BJ (cell line): ENCODE measurements around the gene FGF14. TPM values are rescaled to one million over a fixed set of nuclear protein-coding genes. Genes with fewer than 3 reads are reported as not detected.

Source experiments
- CTCF ChIA-PET: fragments of 350-600 bp; formaldehyde crosslinking; extraction: SDS; loops from one replicate; lab custom pipeline; 2021; ENCODE audit warnings: antibody characterized with exemption, inconsistent platforms; lab: Yijun Ruan, JAX
- POLR2A ChIA-PET: fragments of 300-600 bp; sonication (Branson Sonifier 250); formaldehyde crosslinking; extraction: SDS; loops from one replicate; lab custom pipeline; 2021; ENCODE audit warnings: antibody characterized with exemption; lab: Charles Lee
- DNase-seq: peaks from one replicate; pipeline ENCODE4 v3.0.0-alpha.2; 2011; ENCODE audit warnings: low read depth
- H3K27me3 ChIP-seq: 2 replicates; pipeline ENCODE4 v1.6.0; 2011; ENCODE audit warnings: low read length; ENCODE audit not compliant: control insufficient read depth, insufficient read depth
- H3K36me3 ChIP-seq: 2 replicates; pipeline ENCODE4 v1.5.1; 2011; ENCODE audit warnings: low read length; ENCODE audit not compliant: control insufficient read depth, insufficient read depth
- H3K4me3 ChIP-seq: 2 replicates; pipeline ENCODE4 v1.5.1; 2011; ENCODE audit warnings: low read depth, mild to moderate bottlenecking, control low read depth, low read length
- polyA plus RNA-seq: library from polyadenylated mRNA; depleted of rRNA; stranded (reverse); fragments of >200 nt; gene quantifications from 2 replicates; pipeline ENCODE4 v1.2.3, GENCODE V29; 2011
- TF ChIP-seq, protein P1 (sequence below): IDR thresholded peaks from 2 replicates; pipeline ENCODE4 v1.5.1; 2011; ENCODE audit warnings: low read depth, mild to moderate bottlenecking, control low read depth, inconsistent platforms, low read length, moderate library complexity; ENCODE audit not compliant: insufficient read depth

Gene FGF14
- polyA plus RNA-seq, 1 experiment = 0.01 TPM

- CTCF ChIA-PET = interaction anchor here (1.6 to 2.2 kb wide), 2 partner anchors 9 to 22 kb away, joined by 5 to 6 read pairs; no protein-coding TSS in a partner anchor
- TF ChIP-seq, protein P1, sequence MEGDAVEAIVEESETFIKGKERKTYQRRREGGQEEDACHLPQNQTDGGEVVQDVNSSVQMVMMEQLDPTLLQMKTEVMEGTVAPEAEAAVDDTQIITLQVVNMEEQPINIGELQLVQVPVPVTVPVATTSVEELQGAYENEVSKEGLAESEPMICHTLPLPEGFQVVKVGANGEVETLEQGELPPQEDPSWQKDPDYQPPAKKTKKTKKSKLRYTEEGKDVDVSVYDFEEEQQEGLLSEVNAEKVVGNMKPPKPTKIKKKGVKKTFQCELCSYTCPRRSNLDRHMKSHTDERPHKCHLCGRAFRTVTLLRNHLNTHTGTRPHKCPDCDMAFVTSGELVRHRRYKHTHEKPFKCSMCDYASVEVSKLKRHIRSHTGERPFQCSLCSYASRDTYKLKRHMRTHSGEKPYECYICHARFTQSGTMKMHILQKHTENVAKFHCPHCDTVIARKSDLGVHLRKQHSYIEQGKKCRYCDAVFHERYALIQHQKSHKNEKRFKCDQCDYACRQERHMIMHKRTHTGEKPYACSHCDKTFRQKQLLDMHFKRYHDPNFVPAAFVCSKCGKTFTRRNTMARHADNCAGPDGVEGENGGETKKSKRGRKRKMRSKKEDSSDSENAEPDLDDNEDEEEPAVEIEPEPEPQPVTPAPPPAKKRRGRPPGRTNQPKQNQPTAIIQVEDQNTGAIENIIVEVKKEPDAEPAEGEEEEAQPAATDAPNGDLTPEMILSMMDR = no peak
- H3K36me3 ChIP-seq = no peaks in the 10 kb centered on the region
- no peak for DNase-seq
- H3K27me3 ChIP-seq = no peaks in the 10 kb centered on the region; the same call in 1 of the 2 replicates
- POLR2A ChIA-PET = no interaction called here
- H3K4me3 ChIP-seq = no peak overlapping the region
These were observed 181.1 kb downstream of the FGF14 start for GRCh38 chr13:102220681-102221228.

DNA sequence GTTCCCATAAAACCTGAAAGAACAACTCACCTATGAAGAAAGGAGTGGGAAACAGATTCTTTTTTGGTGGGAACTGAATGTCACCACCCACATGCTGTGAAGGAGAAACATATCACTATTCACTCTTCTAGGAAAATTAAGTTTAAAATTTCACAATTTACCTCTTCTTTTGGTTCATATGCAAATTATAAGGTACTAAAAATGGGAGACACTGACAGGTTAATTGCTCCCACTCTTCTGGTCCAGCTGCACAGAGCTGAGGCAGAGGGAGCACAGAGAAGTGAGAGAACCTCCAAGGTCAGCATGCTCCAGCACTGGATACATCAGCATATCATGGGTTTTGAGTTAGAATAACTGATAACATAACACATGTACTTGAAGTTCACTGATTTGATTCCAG lies 186.9 kb downstream of the FGF14 start:
- CTCF ChIA-PET = no interaction called here
- TF ChIP-seq, protein P1 = no peak
- H3K27me3 ChIP-seq = no peaks in the 10 kb centered on the region
- no peak overlapping the region for H3K4me3 ChIP-seq
- POLR2A ChIA-PET = no interaction called here
- H3K36me3 ChIP-seq = no peaks in the 10 kb centered on the region
- DNase-seq = no peak

DNA sequence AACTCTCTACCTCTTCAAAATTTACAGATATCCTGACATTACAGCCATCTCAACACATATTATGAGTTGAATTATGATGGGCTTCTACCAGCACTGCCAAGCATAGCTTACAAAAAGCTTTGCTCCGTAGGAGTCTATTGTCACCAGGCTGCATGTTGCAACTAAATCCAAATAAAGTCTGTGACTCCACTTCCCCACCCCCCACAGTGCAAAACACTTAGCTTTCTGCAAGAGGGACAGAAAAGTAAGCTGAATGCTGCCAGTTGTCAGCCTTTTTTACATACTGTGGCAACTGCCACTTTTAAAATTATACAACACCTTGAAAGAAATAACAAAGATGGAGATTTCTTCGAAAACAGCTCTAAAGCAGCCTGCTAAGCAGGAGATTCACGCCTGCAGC lies 189.1 kb downstream of the FGF14 start:
- TF ChIP-seq, protein P1 = no peak
- POLR2A ChIA-PET = no interaction called here

DNA sequence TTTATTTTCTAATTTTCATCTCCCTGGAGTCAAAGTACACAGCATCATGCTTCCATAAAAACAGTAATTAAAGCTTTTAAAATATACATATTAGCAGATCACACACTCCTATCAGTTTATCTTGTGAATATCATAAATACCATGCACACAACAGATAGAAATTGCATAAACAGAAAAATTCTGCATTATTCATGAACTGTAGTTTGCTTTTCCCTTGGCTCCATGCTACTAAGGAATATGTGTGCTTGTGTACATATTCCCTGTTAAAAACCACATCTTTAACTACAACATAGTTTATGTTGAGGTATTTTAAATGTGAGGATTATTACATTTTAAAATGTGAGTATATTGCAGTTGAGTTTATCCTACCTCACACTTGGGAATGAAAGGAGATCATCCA lies 193.5 kb downstream of the FGF14 start:
- no peaks in the 10 kb centered on the region for H3K36me3 ChIP-seq
- no peak for DNase-seq
- ChIA-PET CTCF (no interaction called here), POLR2A (no interaction called here)
- TF ChIP-seq, protein P1 = no peak
- no peaks in the 10 kb centered on the region for H3K27me3 ChIP-seq
- H3K4me3 ChIP-seq = no peak overlapping the region

More for the DNA sequence above, 189.1 kb downstream of the FGF14 start:
- DNase-seq = no peak
- CTCF ChIA-PET = interaction anchor here (1.3 to 1.7 kb wide), 2 partner anchors 9 to 11 kb away, joined by 3 to 6 read pairs; no protein-coding TSS in a partner anchor
- Histone ChIP-seq H3K27me3 (no peaks in the 10 kb centered on the region), H3K36me3 (no peaks in the 10 kb centered on the region), H3K4me3 (no peak overlapping the region)

- TF ChIP-seq, protein P1 = no peak
- no peak overlapping the region for H3K4me3 ChIP-seq
- ChIA-PET CTCF (no interaction called here), POLR2A (no interaction called here)
- no peak for DNase-seq
- H3K36me3 ChIP-seq = no peaks in the 10 kb centered on the region
- H3K27me3 ChIP-seq = no peaks in the 10 kb centered on the region
These were observed 194.0 kb downstream of the FGF14 start for GRCh38 chr13:102207680-102208342.
